Right lobe of liver (tissue), 6 donors: ENCODE results near the gene TJP3. TPM values are rescaled to one million over a fixed set of nuclear protein-coding genes. Genes with fewer than 3 reads are reported as not detected.
A peak's percentile ranks its signal among the peaks of the same experiment; 100 is the strongest.

Experiments
- ATAC-seq, 4 donors: fragments of 200-7000 bp; cut with Tn5 transposase; one replicate each; pipeline ENCODE4 v1.9.1; 2020; ENCODE audit warnings: mild to moderate bottlenecking in 4 of 4, moderate library complexity in 4 of 4
- DNase-seq, 3 donors: peaks; one replicate each; pipeline ENCODE4 v3.0.0-alpha.2; 2020
- H3K27ac ChIP-seq, 3 donors: fragments of 200-600 bp; one replicate each; pipeline ENCODE4 v1.8.0; 2022
- H3K27me3 ChIP-seq, 2 donors: fragments of 200-600 bp; one replicate each; pipeline ENCODE4 v1.8.0; 2022
- H3K36me3 ChIP-seq, 4 donors: fragments of 200-600 bp; sonication (generic) in 1 of 4; one replicate each; pipeline versions ENCODE4 v1.5.1 to v1.8.0; 2017 to 2022; ENCODE audit warnings: control low read depth in 1 of 4
- H3K4me1 ChIP-seq, 4 donors: fragments of 200-600 bp; sonication (generic) in 1 of 4; one replicate each; pipeline versions ENCODE4 v1.5.1 to v1.8.0; 2017 to 2022; ENCODE audit warnings: control low read depth in 1 of 4
- H3K4me3 ChIP-seq, 3 donors: fragments of 200-600 bp; one replicate each; pipeline ENCODE4 v1.8.0; 2022
- H3K9me3 ChIP-seq, 4 donors: fragments of 200-600 bp; sonication (generic) in 1 of 4; one replicate each; pipeline versions ENCODE4 v1.5.1 to v1.8.0; 2017 to 2022; ENCODE audit warnings: control low read depth in 1 of 4
- POLR2A ChIP-seq: fragments of 450-650 bp; IDR thresholded peaks from one replicate; pipeline ENCODE4 v1.6.1; 2017; ENCODE audit warnings: antibody characterized with exemption, mild to moderate bottlenecking
- WGBS: methylation state at CpG from one replicate; pipeline ENCODE4 v1.1.6; 2018; ENCODE audit warnings: low coverage, low lambda C conversion rate; ENCODE audit not compliant: insufficient coverage; ENCODE audit errors: missing lambda C conversion rate; 5-methylcytosine and 5-hydroxymethylcytosine counted together
- intact Hi-C, 2 donors: fragments of 100-400 bp; cut with DNase I; formaldehyde crosslinking; loops; one replicate each; pipeline versions ENCODE4 v1.11.2 to v1.14.1; 2022
- total RNA-seq, 6 experiments: library from RNA; depleted of rRNA in 2 of 6; stranded (reverse); fragments of >200 nt in 2 of 6; fragmentation: NEBNext Ultra II Directional in 3 of 6; extraction: Animal tissue kit (Norgen Biotek cat#: 25700) in 3 of 6; gene quantifications; one replicate each; pipeline versions ENCODE4 v1.1.0 to v1.2.4, GENCODE V29; 2016 to 2023
- TF ChIP-seq, protein P1 (sequence below), 4 donors: fragments of 200-600 bp in 3 of 4; fragments of 450-650 bp in 1 of 4; IDR thresholded peaks; one replicate each; pipeline versions ENCODE4 v1.5.1 to v1.8.0; 2016 to 2022; ENCODE audit warnings: antibody characterized with exemption in 4 of 4, mild to moderate bottlenecking in 2 of 4
- donor health status: DM: no; HTN: yes; CAD: no.
- donor health status: DM: no; HTN: no; CAD: no.
- donor health status: DM: no; HTN: no; CAD: no.
- donor health status: DM: no; HTN: yes; CAD: no.
- donor health status: DM: no; HTN: yes; CAD: no.

The TJP3 gene
- total RNA-seq, 6 experiments from 2014 or later, result 7.9 to 27.0 (median 16.5) TPM

DNA sequence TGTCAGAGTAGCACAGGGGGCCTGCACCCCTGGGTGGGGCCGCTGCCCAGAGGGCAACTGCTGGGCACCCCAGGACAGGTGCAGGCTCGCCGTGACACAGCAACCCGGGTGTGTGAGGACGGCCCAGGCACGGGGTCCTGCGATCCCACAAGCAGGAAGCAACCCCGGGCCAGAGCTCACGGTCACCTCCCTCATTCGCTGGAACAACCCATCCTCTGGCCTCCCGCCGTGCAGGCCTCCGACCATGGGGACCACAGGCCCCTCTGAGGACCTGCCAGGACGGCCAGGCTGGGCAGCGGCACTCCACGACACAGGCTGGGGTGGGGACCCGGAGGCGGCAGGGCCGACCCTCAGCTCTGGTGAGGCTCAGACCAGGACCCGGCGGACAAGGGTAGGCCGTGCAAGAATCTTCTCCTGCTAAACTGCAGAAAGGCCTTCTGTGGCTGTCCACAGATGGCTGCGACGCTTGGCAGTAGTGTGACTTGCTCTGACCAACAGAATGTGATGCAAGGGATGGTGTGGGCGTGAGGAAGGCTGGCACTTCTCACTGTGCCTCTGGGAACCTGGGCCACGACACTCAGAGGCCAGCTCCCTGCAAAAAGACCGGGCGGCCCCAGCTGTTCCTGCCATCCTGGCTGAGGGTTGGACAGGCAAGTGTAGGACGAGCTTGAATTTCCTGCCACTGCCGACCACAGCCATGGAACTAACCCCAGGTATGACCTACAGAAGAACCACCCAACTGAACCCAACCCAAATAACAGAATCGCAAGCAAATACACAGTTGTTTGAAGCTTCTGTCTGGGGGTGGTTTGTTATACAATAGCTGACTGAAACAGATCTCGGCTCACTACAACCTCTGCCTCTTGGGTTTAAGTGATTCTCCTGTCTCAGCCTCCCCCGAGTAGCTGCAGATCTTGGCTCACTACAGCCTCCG is 34.4 kb upstream of the TJP3 start:
- Histone ChIP-seq H3K27ac (no peak overlapping the region), H3K9me3 (no peaks in the 10 kb centered on the region), H3K4me3 (no peak overlapping the region), H3K27me3 (no peaks in the 10 kb centered on the region), H3K4me1 (no peaks in the 10 kb centered on the region), H3K36me3 (no peaks in the 10 kb centered on the region)
- ATAC-seq, result peak in 1 of 4 donors; percentile 3
- WGBS, result 80% methylated on average over 2 of the region's 34 CpGs
- TF ChIP-seq, protein P1, sequence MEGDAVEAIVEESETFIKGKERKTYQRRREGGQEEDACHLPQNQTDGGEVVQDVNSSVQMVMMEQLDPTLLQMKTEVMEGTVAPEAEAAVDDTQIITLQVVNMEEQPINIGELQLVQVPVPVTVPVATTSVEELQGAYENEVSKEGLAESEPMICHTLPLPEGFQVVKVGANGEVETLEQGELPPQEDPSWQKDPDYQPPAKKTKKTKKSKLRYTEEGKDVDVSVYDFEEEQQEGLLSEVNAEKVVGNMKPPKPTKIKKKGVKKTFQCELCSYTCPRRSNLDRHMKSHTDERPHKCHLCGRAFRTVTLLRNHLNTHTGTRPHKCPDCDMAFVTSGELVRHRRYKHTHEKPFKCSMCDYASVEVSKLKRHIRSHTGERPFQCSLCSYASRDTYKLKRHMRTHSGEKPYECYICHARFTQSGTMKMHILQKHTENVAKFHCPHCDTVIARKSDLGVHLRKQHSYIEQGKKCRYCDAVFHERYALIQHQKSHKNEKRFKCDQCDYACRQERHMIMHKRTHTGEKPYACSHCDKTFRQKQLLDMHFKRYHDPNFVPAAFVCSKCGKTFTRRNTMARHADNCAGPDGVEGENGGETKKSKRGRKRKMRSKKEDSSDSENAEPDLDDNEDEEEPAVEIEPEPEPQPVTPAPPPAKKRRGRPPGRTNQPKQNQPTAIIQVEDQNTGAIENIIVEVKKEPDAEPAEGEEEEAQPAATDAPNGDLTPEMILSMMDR (IDR thresholded peaks at IDR 0.05), result no peak
- TF ChIP-seq POLR2A, result no peak
- intact Hi-C loops, result no loop called here
- DNase-seq, result no peak

DNA sequence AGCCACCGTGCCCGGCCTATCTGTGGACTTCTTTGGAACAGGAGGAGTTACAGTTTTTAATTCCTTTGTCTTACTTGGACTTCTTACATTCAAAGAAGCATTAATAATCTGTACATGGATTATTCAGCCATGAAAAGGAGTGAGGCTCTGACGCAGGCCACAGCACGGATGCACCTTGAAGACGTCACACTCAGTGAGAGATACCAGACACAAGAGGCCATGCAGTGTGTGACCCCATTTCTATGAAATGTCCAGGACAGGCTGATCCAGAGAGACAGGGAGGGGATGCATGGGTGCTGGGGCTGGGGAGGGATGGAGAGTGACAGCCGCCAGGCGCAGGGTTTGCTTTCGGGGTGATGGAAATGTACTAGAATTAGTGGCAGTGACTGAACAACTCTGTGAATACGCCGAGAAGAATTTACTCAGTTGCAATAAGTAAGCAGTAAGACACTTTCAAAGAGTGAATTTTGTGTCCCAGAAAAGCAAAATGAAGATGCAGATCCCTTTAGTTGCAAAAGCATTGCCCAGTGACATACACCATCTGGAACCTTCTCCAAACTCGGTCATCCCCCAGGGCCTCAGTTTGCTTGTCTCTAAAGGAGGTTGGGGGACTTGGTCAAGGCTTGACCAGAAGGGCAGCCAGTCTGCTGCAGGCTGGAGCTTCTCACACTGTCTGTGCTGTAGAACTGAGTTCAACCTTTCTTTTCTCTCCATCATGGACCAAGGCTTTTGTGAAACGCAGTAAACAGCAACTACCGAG is 33.2 kb upstream of the TJP3 start:
- Histone ChIP-seq H3K36me3 (no peaks in the 10 kb centered on the region), H3K27me3 (no peaks in the 10 kb centered on the region), H3K4me1 (no peaks in the 10 kb centered on the region), H3K27ac (no peak overlapping the region), H3K9me3 (no peaks in the 10 kb centered on the region), H3K4me3 (no peak overlapping the region)
- intact Hi-C loops, result no loop called here
- DNase-seq (no peak), ATAC-seq (no peak)
- WGBS, result 91% methylated on average over 11 of the region's 13 CpGs
- TF ChIP-seq POLR2A, result no peak
- TF ChIP-seq, protein P1 (IDR thresholded peaks at IDR 0.05), result no peak

DNA sequence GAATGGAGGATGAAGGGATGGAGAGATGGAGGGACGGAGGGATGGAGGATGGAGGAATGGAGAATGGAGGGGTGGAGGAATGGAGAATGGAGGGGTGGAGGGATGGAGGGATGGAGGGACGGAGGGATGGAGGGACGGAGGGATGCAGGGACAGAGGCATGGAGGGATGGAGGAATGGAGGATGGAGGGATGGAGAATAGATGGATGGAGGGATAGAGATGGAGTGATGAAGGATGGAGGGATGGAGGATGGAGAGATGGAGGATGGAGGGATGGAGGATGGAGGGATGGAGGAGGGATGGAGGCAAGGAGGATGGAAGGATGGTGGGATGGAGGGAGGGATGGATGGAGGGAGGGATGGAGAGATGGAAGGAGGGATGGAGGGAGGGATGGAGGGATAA is 30.0 kb upstream of the TJP3 start:
- DNase-seq, result no peak
- H3K4me3 ChIP-seq, result no peak overlapping the region

GRCh38 chr19:3679138-3679537 is 29.0 kb upstream of the TJP3 start:
- Histone ChIP-seq H3K9me3 (no peaks in the 10 kb centered on the region), H3K36me3 (no peaks in the 10 kb centered on the region), H3K27ac (no peak overlapping the region), H3K4me1 (no peaks in the 10 kb centered on the region), H3K4me3 (no peak overlapping the region), H3K27me3 (no peaks in the 10 kb centered on the region)
- intact Hi-C loops, result no loop called here
- DNase-seq (no peak), ATAC-seq (no peak)
- WGBS, result 75% methylated on average over 4 of the region's 12 CpGs
- TF ChIP-seq, protein P1 (IDR thresholded peaks at IDR 0.05), result no peak
- no peak for TF ChIP-seq POLR2A

More for the DNA sequence above, 30.0 kb upstream of the TJP3 start:
- no peaks in the 10 kb centered on the region for H3K36me3 ChIP-seq
- no peak overlapping the region for H3K27ac ChIP-seq
- no peak for ATAC-seq
- H3K27me3 ChIP-seq, result no peaks in the 10 kb centered on the region
- intact Hi-C loops, result no loop called here
- no peaks in the 10 kb centered on the region for H3K4me1 ChIP-seq
- no peak for TF ChIP-seq POLR2A
- TF ChIP-seq, protein P1 (IDR thresholded peaks at IDR 0.05), result no peak
- 82% methylated on average over 3 of the region's 3 CpGs for WGBS
- no peaks in the 10 kb centered on the region for H3K9me3 ChIP-seq
